Astrocyte of the spinal cord (primary cell): ENCODE results near the gene FBLN1.

Source experiments
- DNase-seq: peaks from one replicate; pipeline ENCODE4 v3.0.0; 2011; ENCODE audit warnings: low read depth, low spot score
- H3K4me3 ChIP-seq: 2 replicates; pipeline ENCODE4 v1.5.1; 2011; ENCODE audit warnings: low read depth, mild to moderate bottlenecking, low read length, moderate library complexity
- CTCF ChIP-seq: IDR thresholded peaks from 2 replicates; pipeline ENCODE4 v1.5.1; 2012; ENCODE audit warnings: low read depth, mild to moderate bottlenecking, low read length, inconsistent platforms
- in situ Hi-C: cut with HindIII; loops from 2 replicates; pipeline ENCODE4 v1.10.0; 2017; ENCODE audit warnings: low sequenced_read_pairs

FBLN1 gene

GRCh38 chr22:45516163-45516562 is 13.5 kb downstream of the FBLN1 start:
- no peak for DNase-seq
- H3K4me3 ChIP-seq, result no peak overlapping the region
- TF ChIP-seq CTCF, result no peak
- in situ Hi-C loops, result no loop called here

GRCh38 chr22:45516923-45517675 is 14.4 kb downstream of the FBLN1 start:
- no peak for TF ChIP-seq CTCF
- no peak overlapping the region for H3K4me3 ChIP-seq
- in situ Hi-C loops, result no loop called here
- DNase-seq, result peak; percentile 75

GRCh38 chr22:45518136-45518535 is 15.5 kb downstream of the FBLN1 start:
- no peak overlapping the region for H3K4me3 ChIP-seq
- in situ Hi-C loops, result no loop called here
- no peak for TF ChIP-seq CTCF
- DNase-seq, result no peak

GRCh38 chr22:45518580-45518991 is 15.9 kb downstream of the FBLN1 start:
- in situ Hi-C loops, result no loop called here
- TF ChIP-seq CTCF, result no peak
- peak; percentile 54 for DNase-seq
- H3K4me3 ChIP-seq, result no peak overlapping the region

GRCh38 chr22:45521178-45521577 is 18.5 kb downstream of the FBLN1 start:
- DNase-seq, result no peak
- in situ Hi-C loops, result no loop called here
- TF ChIP-seq CTCF, result no peak
- H3K4me3 ChIP-seq, result no peak overlapping the region

- DNase-seq, result no peak
- no peak for TF ChIP-seq CTCF
- H3K4me3 ChIP-seq, result no peak overlapping the region
- in situ Hi-C loops, result no loop called here
Observed at GRCh38 chr22:45522462-45522861, 19.8 kb downstream of the FBLN1 start.
